Mesenchymal stem cell (in vitro differentiated cells and primary cell): ENCODE results near the gene PDS5A.

ENCODE experiments used
- DNase-seq: peaks from one replicate; pipeline ENCODE4 v3.0.0-alpha.2; 2013
- H2AFZ ChIP-seq: one replicate; pipeline ENCODE4 v1.6.1; 2013; ENCODE audit warnings: low read depth, mild to moderate bottlenecking, control low read depth, inconsistent platforms, low read length, moderate library complexity
- H2AK5ac ChIP-seq: 2 replicates; pipeline ENCODE4 v1.6.1; 2013; ENCODE audit warnings: low read length, moderate library complexity, mild to moderate bottlenecking, inconsistent platforms; ENCODE audit not compliant: severe bottlenecking
- H2BK120ac ChIP-seq: one replicate; pipeline ENCODE4 v1.6.1; 2013; ENCODE audit warnings: low read depth, mild to moderate bottlenecking, inconsistent platforms, low read length, moderate library complexity
- H2BK12ac ChIP-seq, 2 experiments: one replicate each; pipeline ENCODE4 v1.6.1; 2013; ENCODE audit warnings: inconsistent platforms in 2 of 2, low read length in 2 of 2, mild to moderate bottlenecking in 2 of 2, moderate library complexity in 2 of 2, control low read depth in 1 of 2
- H2BK15ac ChIP-seq: one replicate; pipeline ENCODE4 v1.6.1; 2013; ENCODE audit warnings: mild to moderate bottlenecking, low read depth, inconsistent platforms; ENCODE audit not compliant: poor library complexity, severe bottlenecking
- H2BK5ac ChIP-seq: 2 replicates; pipeline ENCODE4 v1.6.1; 2013; ENCODE audit warnings: low read depth, mild to moderate bottlenecking, low read length, control low read depth, inconsistent platforms; ENCODE audit not compliant: poor library complexity, severe bottlenecking
- H3K14ac ChIP-seq, 2 experiments: one replicate each; pipeline ENCODE4 v1.6.1; 2013; ENCODE audit warnings: inconsistent platforms in 2 of 2, low read length in 2 of 2, control low read depth in 1 of 2, mild to moderate bottlenecking in 1 of 2, moderate library complexity in 1 of 2
- H3K18ac ChIP-seq, 2 experiments: one replicate each; pipeline ENCODE4 v1.6.1; 2013; ENCODE audit warnings: inconsistent platforms in 2 of 2, low read length in 2 of 2, control low read depth in 1 of 2, low read depth in 1 of 2, mild to moderate bottlenecking in 1 of 2
- H3K23ac ChIP-seq, 2 experiments: one replicate each; pipeline ENCODE4 v1.6.1; 2013; ENCODE audit warnings: inconsistent platforms in 2 of 2, low read length in 2 of 2, mild to moderate bottlenecking in 2 of 2, moderate library complexity in 2 of 2, control low read depth in 1 of 2
- H3K27ac ChIP-seq: 2 replicates; pipeline ENCODE4 v1.5.1; 2013; ENCODE audit warnings: mild to moderate bottlenecking, moderate library complexity, low read length, control low read depth, inconsistent platforms; ENCODE audit not compliant: poor library complexity, severe bottlenecking
- H3K27me3 ChIP-seq, 2 experiments: 2 replicates each; pipeline versions ENCODE4 v1.6.1 to v1.7.0; 2013; ENCODE audit warnings: low read length in 2 of 2, mild to moderate bottlenecking in 2 of 2, moderate library complexity in 2 of 2, control low read depth in 1 of 2, inconsistent platforms in 1 of 2; ENCODE audit not compliant: control insufficient read depth in 1 of 2, insufficient read depth in 1 of 2
- H3K36me3 ChIP-seq, 2 experiments: 2 replicates each; pipeline versions ENCODE4 v1.6.1 to v1.7.0; 2013; ENCODE audit warnings: low read length in 2 of 2, control low read depth in 1 of 2, inconsistent platforms in 1 of 2, low read depth in 1 of 2, mild to moderate bottlenecking in 1 of 2; ENCODE audit not compliant: insufficient read depth in 2 of 2, control insufficient read depth in 1 of 2
- H3K4ac ChIP-seq, 2 experiments: one replicate each; pipeline ENCODE4 v1.6.1; 2013; ENCODE audit warnings: inconsistent platforms in 2 of 2, low read length in 2 of 2, mild to moderate bottlenecking in 2 of 2, moderate library complexity in 2 of 2, control low read depth in 1 of 2, low read depth in 1 of 2
- H3K4me1 ChIP-seq: 2 replicates; pipeline ENCODE4 v1.6.1; 2013; ENCODE audit warnings: low read depth, low read length, control low read depth; ENCODE audit not compliant: control insufficient read depth, insufficient read depth
- H3K4me2 ChIP-seq: 2 replicates; pipeline ENCODE4 v1.6.1; 2013; ENCODE audit warnings: low read length, mild to moderate bottlenecking, inconsistent platforms; ENCODE audit not compliant: poor library complexity, severe bottlenecking
- H3K4me3 ChIP-seq, 2 experiments: 2 replicates each; pipeline versions ENCODE4 v1.5.1 to v1.7.0; 2013; ENCODE audit warnings: low read length in 2 of 2, mild to moderate bottlenecking in 2 of 2, control low read depth in 1 of 2, low read depth in 1 of 2; ENCODE audit not compliant: insufficient read depth in 1 of 2
- H3K79me1 ChIP-seq: replicated peaks from 2 replicates; pipeline ENCODE4 v1.6.1; 2013; ENCODE audit warnings: mild to moderate bottlenecking, control low read depth, low read length, inconsistent platforms; ENCODE audit not compliant: poor library complexity, severe bottlenecking
- H3K9ac ChIP-seq: 2 replicates; pipeline ENCODE4 v1.7.0; 2013; ENCODE audit warnings: mild to moderate bottlenecking, low read length, moderate library complexity
- H3K9me3 ChIP-seq: 2 replicates; pipeline ENCODE4 v1.7.0; 2013; ENCODE audit warnings: mild to moderate bottlenecking, low read length; ENCODE audit not compliant: control insufficient read depth
- H4K8ac ChIP-seq: one replicate; pipeline ENCODE4 v1.6.1; 2013; ENCODE audit warnings: inconsistent platforms, mild to moderate bottlenecking, low read length, moderate library complexity
- H4K91ac ChIP-seq: one replicate; pipeline ENCODE4 v1.6.1; 2013; ENCODE audit warnings: mild to moderate bottlenecking, low read length, inconsistent platforms
- WGBS: methylation state at CpG from one replicate; pipeline ENCODE4 v1.1.7; 2013; ENCODE audit warnings: mixed read lengths; 5-methylcytosine and 5-hydroxymethylcytosine counted together

Gene PDS5A

GRCh38 chr4:39852636-39853035 lies 125.1 kb downstream of the PDS5A start:
- H2BK5ac ChIP-seq: no peak overlapping the region
- H3K4me2 ChIP-seq: no peak overlapping the region
- H3K4me3 ChIP-seq: no peak overlapping the region
- H2AFZ ChIP-seq: no peak overlapping the region
- H3K9me3 ChIP-seq: peaks cover 23% of the 10 kb centered on the region
- H3K27me3 ChIP-seq: no peaks in the 10 kb centered on the region
- H3K14ac ChIP-seq: no peak overlapping the region
- H3K23ac ChIP-seq: no peak overlapping the region
- H3K4me1 ChIP-seq: peaks cover 3% of the 10 kb centered on the region
- no peak overlapping the region for H3K9ac ChIP-seq
- H2AK5ac ChIP-seq: no peak overlapping the region
- H3K27ac ChIP-seq: no peak overlapping the region
- peaks cover 8 to 80% of the 10 kb centered on the region in 2 experiments for H3K36me3 ChIP-seq
- H4K91ac ChIP-seq: no peak overlapping the region
- no peak overlapping the region for H4K8ac ChIP-seq
- H2BK15ac ChIP-seq: no peak overlapping the region
- no peak overlapping the region for H2BK120ac ChIP-seq
- WGBS: 71% methylated on average over 4 of the region's 4 CpGs
- no peak overlapping the region for H3K18ac ChIP-seq
- H3K4ac ChIP-seq: no peak overlapping the region
- H2BK12ac ChIP-seq: no peak overlapping the region
- peaks cover 22% of the 10 kb centered on the region for H3K79me1 ChIP-seq
- DNase-seq: no peak

- no peak overlapping the region for H3K27ac ChIP-seq
- peaks cover 13% of the 10 kb centered on the region for H3K9me3 ChIP-seq
- no peak overlapping the region for H2BK15ac ChIP-seq
- no peak overlapping the region for H3K4me3 ChIP-seq
- no peak overlapping the region for H2BK12ac ChIP-seq
- H4K8ac ChIP-seq: no peak overlapping the region
- H3K27me3 ChIP-seq: no peaks in the 10 kb centered on the region
- H3K14ac ChIP-seq: no peak overlapping the region
- no peak overlapping the region for H2AK5ac ChIP-seq
- no peak overlapping the region for H3K23ac ChIP-seq
- H2BK5ac ChIP-seq: no peak overlapping the region
- H3K4me1 ChIP-seq: peaks cover 6% of the 10 kb centered on the region
- H2AFZ ChIP-seq: no peak overlapping the region
- H3K4me2 ChIP-seq: no peak overlapping the region
- H2BK120ac ChIP-seq: no peak overlapping the region
- no peak overlapping the region for H3K18ac ChIP-seq
- H4K91ac ChIP-seq: no peak overlapping the region
- no peak overlapping the region for H3K9ac ChIP-seq
- no peak overlapping the region for H3K4ac ChIP-seq
- peaks cover 9 to 83% of the 10 kb centered on the region in 2 experiments for H3K36me3 ChIP-seq
- H3K79me1 ChIP-seq: peaks cover 28% of the 10 kb centered on the region
- DNase-seq: no peak
Measured at GRCh38 chr4:39850727-39851126, 127.0 kb downstream of the PDS5A start.

- H3K14ac ChIP-seq: no peak overlapping the region
- no peak overlapping the region for H3K18ac ChIP-seq
- no peaks in the 10 kb centered on the region for H3K27me3 ChIP-seq
- H3K9me3 ChIP-seq: no peaks in the 10 kb centered on the region
- no peak overlapping the region for H3K4me3 ChIP-seq
- no peak overlapping the region for H2BK5ac ChIP-seq
- H3K4me1 ChIP-seq: peaks cover 6% of the 10 kb centered on the region
- no peak for DNase-seq
- no CpG with 5 or more reads among the region's 1 CpG for WGBS
- no peak overlapping the region for H2AFZ ChIP-seq
- H3K4me2 ChIP-seq: no peak overlapping the region
- no peak overlapping the region for H3K23ac ChIP-seq
- no peak overlapping the region for H2BK12ac ChIP-seq
- no peak overlapping the region for H3K27ac ChIP-seq
- no peak overlapping the region for H3K4ac ChIP-seq
- peaks cover 19% of the 10 kb centered on the region for H3K79me1 ChIP-seq
- no peak overlapping the region for H2BK15ac ChIP-seq
- H4K91ac ChIP-seq: no peak overlapping the region
- H3K9ac ChIP-seq: no peak overlapping the region
- H3K36me3 ChIP-seq: peaks cover 20 to 85% of the 10 kb centered on the region in 2 experiments
- no peak overlapping the region for H2AK5ac ChIP-seq
- H2BK120ac ChIP-seq: no peak overlapping the region
- H4K8ac ChIP-seq: no peak overlapping the region
Measured at GRCh38 chr4:39846705-39847104, 131.0 kb downstream of the PDS5A start.

- Histone ChIP-seq H3K4me2 (no peak overlapping the region), H2BK15ac (no peak overlapping the region), H3K18ac (no peak overlapping the region), H3K4me1 (peaks cover 3% of the 10 kb centered on the region), H2BK5ac (no peak overlapping the region), H3K27me3 (no peaks in the 10 kb centered on the region), H3K36me3 (peaks cover 22 to 86% of the 10 kb centered on the region in 2 experiments), H2BK120ac (no peak overlapping the region), H2AK5ac (no peak overlapping the region), H3K27ac (no peak overlapping the region), H3K23ac (no peak overlapping the region), H2BK12ac (no peak overlapping the region), H2AFZ (no peak overlapping the region), H3K79me1 (peaks cover 16% of the 10 kb centered on the region), H3K9ac (no peak overlapping the region), H3K4me3 (no peak overlapping the region), H4K8ac (no peak overlapping the region), H4K91ac (no peak overlapping the region), H3K4ac (no peak overlapping the region), H3K9me3 (no peaks in the 10 kb centered on the region), H3K14ac (no peak overlapping the region)
- WGBS: 92% methylated on average over 12 of the region's 12 CpGs
- DNase-seq: no peak
Measured at GRCh38 chr4:39846120-39846519, 131.6 kb downstream of the PDS5A start.
